ENCODE measurements around the gene IGSF10. TPM values are rescaled to one million over a fixed set of nuclear protein-coding genes. Genes with fewer than 3 reads are reported as not detected.
"Not testable (repeated sequence)": the region's sequence is repeated elsewhere in the genome, so short reads cannot be mapped to it uniquely, and the experiment has no call there.

The IGSF10 gene
- total and polyA plus RNA-seq, 2 donors (not counting 1 experiment from before 2014, with no cell fraction given): 0.03 TPM; not detected in 1

DNA sequence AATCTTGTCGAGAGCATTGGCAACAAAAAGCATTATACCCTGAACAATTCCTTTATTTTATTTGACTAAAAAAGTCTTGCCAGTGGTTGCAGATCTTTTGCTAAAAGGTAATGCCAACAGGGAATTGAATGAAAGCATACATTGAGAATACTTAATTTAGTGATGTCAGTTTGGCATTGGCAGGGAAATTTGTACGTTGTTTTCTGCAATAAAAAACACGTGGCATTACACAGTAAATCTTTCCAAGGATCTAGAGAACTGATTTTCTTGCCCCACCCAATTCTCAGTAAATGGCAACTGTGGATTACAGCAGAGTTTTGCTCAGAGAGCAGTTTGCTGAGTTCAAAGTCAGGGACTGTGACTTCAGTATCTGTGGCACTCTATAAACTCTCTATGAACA lies 38.3 kb upstream of the IGSF10 start:
- no peaks in the 10 kb centered on the region for H3K9me3 Mint-ChIP-seq (ENCODE audit: insufficient read depth)
- no peak overlapping the region for H3K4me2 ChIP-seq (replicated peaks; ENCODE audit: low read depth, low read length, poor library complexity, severe bottlenecking)
- H3K4me3 ChIP-seq (ENCODE audit: control extremely low read depth in 1 of 5, extremely low read depth in 1 of 5, insufficient read depth in 1 of 5, low read depth in 2 of 5, low read length in 4 of 5): no peak overlapping the region
- no peak overlapping the region for H3K4me3 Mint-ChIP-seq
- no peak overlapping the region for H3K9ac ChIP-seq (ENCODE audit: low read length)
- H3K79me2 ChIP-seq (ENCODE audit: control insufficient read depth, insufficient read depth, low read length): no peaks in the 10 kb centered on the region
- intact Hi-C loops (cut with micrococcal nuclease): no loop called here
- no peaks in the 10 kb centered on the region for H3K4me1 Mint-ChIP-seq
- POLR2A ChIA-PET: no interaction called here
- H2AFZ ChIP-seq (ENCODE audit: insufficient read depth, low read depth, low read length, poor library complexity, severe bottlenecking): no peak overlapping the region
- H3K27me3 ChIP-seq (replicated peaks in 1 of 4; ENCODE audit: control extremely low read depth in 1 of 4, control insufficient read depth in 3 of 4, insufficient read depth in 4 of 4, low read length in 3 of 4): no peaks in the 10 kb centered on the region
- no peak for TF ChIP-seq CTCF (IDR thresholded peaks at IDR 0.05)
- no peak for TF ChIP-seq EZH2 (IDR thresholded peaks at IDR 0.05; ENCODE audit: borderline replicate concordance, insufficient read depth, low read depth, low read length, poor library complexity, severe bottlenecking)
- no peaks in the 10 kb centered on the region for H3K9me3 ChIP-seq (ENCODE audit: control extremely low read depth in 1 of 3, control insufficient read depth in 2 of 3, insufficient read depth in 1 of 3, low read length in 2 of 3)
- CTCF ChIA-PET: no interaction called here
- H3K27ac ChIP-seq (ENCODE audit: low read length in 2 of 2): no peak overlapping the region
- H3K27me3 Mint-ChIP-seq: peaks cover 5% of the 10 kb centered on the region
- no peaks in the 10 kb centered on the region for H3K4me1 ChIP-seq (ENCODE audit: control insufficient read depth in 2 of 2, insufficient read depth in 2 of 2, low read length in 2 of 2)
- no peaks in the 10 kb centered on the region for H4K20me1 ChIP-seq (ENCODE audit: control insufficient read depth, insufficient read depth, low read length, poor library complexity, severe bottlenecking)
- WGBS (ENCODE audit: insufficient coverage): no CpG with 5 or more reads among the region's 3 CpGs
- no peaks in the 10 kb centered on the region for H3K36me3 ChIP-seq (replicated peaks in 1 of 2; ENCODE audit: control extremely low read depth in 1 of 2, control insufficient read depth in 1 of 2, extremely low read depth in 1 of 2, insufficient read depth in 2 of 2, low read length in 1 of 2)
- no peak for DNase-seq
- no peak for ATAC-seq (ENCODE audit: low read depth)
- H3K27ac Mint-ChIP-seq: no peak overlapping the region

DNA sequence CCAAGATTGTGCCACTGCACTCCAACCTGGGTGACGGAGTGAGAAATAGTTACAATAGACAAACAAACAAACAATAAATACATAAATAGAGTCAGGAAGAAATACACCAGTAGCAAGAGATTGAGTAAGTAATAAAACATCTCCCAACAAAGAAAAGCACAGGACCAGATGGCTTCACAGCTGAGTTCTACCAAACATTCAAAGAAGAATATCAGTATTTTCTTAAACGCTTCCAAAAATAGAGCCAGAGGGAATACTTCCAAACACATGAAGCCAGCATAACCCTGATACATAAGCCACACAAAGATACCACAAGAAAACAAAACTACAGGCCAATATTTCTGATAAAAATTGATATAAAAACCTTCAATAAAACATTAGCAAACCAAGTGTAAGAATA lies 30.7 kb upstream of the IGSF10 start:
- no peak overlapping the region for H3K4me3 ChIP-seq (ENCODE audit: control extremely low read depth in 1 of 5, extremely low read depth in 1 of 5, insufficient read depth in 1 of 5, low read depth in 2 of 5, low read length in 4 of 5)
- H3K4me1 ChIP-seq (ENCODE audit: control insufficient read depth in 2 of 2, insufficient read depth in 2 of 2, low read length in 2 of 2): no peaks in the 10 kb centered on the region
- ATAC-seq (ENCODE audit: low read depth): no peak
- H3K9me3 ChIP-seq (ENCODE audit: control extremely low read depth in 1 of 3, control insufficient read depth in 2 of 3, insufficient read depth in 1 of 3, low read length in 2 of 3): no peaks in the 10 kb centered on the region
- WGBS (ENCODE audit: insufficient coverage): no CpG with 5 or more reads among the region's 2 CpGs
- Mint-ChIP-seq H3K9me3 (ENCODE audit: insufficient read depth) (no peaks in the 10 kb centered on the region), H3K27ac (no peak overlapping the region), H3K4me1 (no peaks in the 10 kb centered on the region), H3K4me3 (no peak overlapping the region), H3K27me3 (peaks cover 2% of the 10 kb centered on the region)
- no peaks in the 10 kb centered on the region for H3K36me3 ChIP-seq (replicated peaks in 1 of 2; ENCODE audit: control extremely low read depth in 1 of 2, control insufficient read depth in 1 of 2, extremely low read depth in 1 of 2, insufficient read depth in 2 of 2, low read length in 1 of 2)
- no peak for TF ChIP-seq CTCF (IDR thresholded peaks at IDR 0.05)
- no peak for TF ChIP-seq EZH2 (IDR thresholded peaks at IDR 0.05; ENCODE audit: borderline replicate concordance, insufficient read depth, low read depth, low read length, poor library complexity, severe bottlenecking)
- H2AFZ ChIP-seq (ENCODE audit: insufficient read depth, low read depth, low read length, poor library complexity, severe bottlenecking): no peak overlapping the region
- intact Hi-C loops (cut with micrococcal nuclease): no loop called here
- H3K27ac ChIP-seq (ENCODE audit: low read length in 2 of 2): no peak overlapping the region
- no peak overlapping the region for H3K4me2 ChIP-seq (replicated peaks; ENCODE audit: low read depth, low read length, poor library complexity, severe bottlenecking)
- H4K20me1 ChIP-seq (ENCODE audit: control insufficient read depth, insufficient read depth, low read length, poor library complexity, severe bottlenecking): no peaks in the 10 kb centered on the region
- no peaks in the 10 kb centered on the region for H3K79me2 ChIP-seq (ENCODE audit: control insufficient read depth, insufficient read depth, low read length)
- H3K9ac ChIP-seq (ENCODE audit: low read length): no peak overlapping the region
- H3K27me3 ChIP-seq (replicated peaks in 1 of 4; ENCODE audit: control extremely low read depth in 1 of 4, control insufficient read depth in 3 of 4, insufficient read depth in 4 of 4, low read length in 3 of 4): no peaks in the 10 kb centered on the region
- ChIA-PET POLR2A (no interaction called here), CTCF (no interaction called here)
- no peak for DNase-seq

- H3K27me3 ChIP-seq (replicated peaks in 1 of 4; ENCODE audit: control extremely low read depth in 1 of 4, control insufficient read depth in 3 of 4, insufficient read depth in 4 of 4, low read length in 3 of 4); H3K4me3 ChIP-seq (ENCODE audit: control extremely low read depth in 1 of 5, extremely low read depth in 1 of 5, insufficient read depth in 1 of 5, low read depth in 2 of 5, low read length in 4 of 5); H3K4me2 ChIP-seq (replicated peaks; ENCODE audit: low read depth, low read length, poor library complexity, severe bottlenecking); CTCF ChIA-PET; H4K20me1 ChIP-seq (ENCODE audit: control insufficient read depth, insufficient read depth, low read length, poor library complexity, severe bottlenecking); intact Hi-C loops (cut with micrococcal nuclease); ATAC-seq (ENCODE audit: low read depth); H3K27ac Mint-ChIP-seq; H3K4me1 Mint-ChIP-seq; DNase-seq; H3K27me3 Mint-ChIP-seq; H2AFZ ChIP-seq (ENCODE audit: insufficient read depth, low read depth, low read length, poor library complexity, severe bottlenecking); H3K79me2 ChIP-seq (ENCODE audit: control insufficient read depth, insufficient read depth, low read length); H3K4me3 Mint-ChIP-seq; H3K9ac ChIP-seq (ENCODE audit: low read length); H3K9me3 Mint-ChIP-seq (ENCODE audit: insufficient read depth); POLR2A ChIA-PET; H3K36me3 ChIP-seq (replicated peaks in 1 of 2; ENCODE audit: control extremely low read depth in 1 of 2, control insufficient read depth in 1 of 2, extremely low read depth in 1 of 2, insufficient read depth in 2 of 2, low read length in 1 of 2); H3K27ac ChIP-seq (ENCODE audit: low read length in 2 of 2); H3K4me1 ChIP-seq (ENCODE audit: control insufficient read depth in 2 of 2, insufficient read depth in 2 of 2, low read length in 2 of 2); H3K9me3 ChIP-seq (ENCODE audit: control extremely low read depth in 1 of 3, control insufficient read depth in 2 of 3, insufficient read depth in 1 of 3, low read length in 2 of 3): not testable (repeated sequence)
Measured at GRCh38 chr3:151487833-151488232, 27.0 kb upstream of the IGSF10 start.

All from B cell (primary cell).